Activated naive CD4-positive, alpha-beta T cell (primary cell): ENCODE measurements around the gene EFNB1.

Experiments used
- DNase-seq, 4 experiments: peaks; one replicate each; lab custom pipeline; 2025; lab: John Stamatoyannopoulos, UW

EFNB1 gene

GRCh38 chrX:68827848-68828624 is 785 bp upstream of the EFNB1 start:
- peak; percentile 38 to 75 (median 64) for DNase-seq

- no peak for DNase-seq
Measured at GRCh38 chrX:68829582-68830418, 979 bp downstream of the EFNB1 start.

DNA sequence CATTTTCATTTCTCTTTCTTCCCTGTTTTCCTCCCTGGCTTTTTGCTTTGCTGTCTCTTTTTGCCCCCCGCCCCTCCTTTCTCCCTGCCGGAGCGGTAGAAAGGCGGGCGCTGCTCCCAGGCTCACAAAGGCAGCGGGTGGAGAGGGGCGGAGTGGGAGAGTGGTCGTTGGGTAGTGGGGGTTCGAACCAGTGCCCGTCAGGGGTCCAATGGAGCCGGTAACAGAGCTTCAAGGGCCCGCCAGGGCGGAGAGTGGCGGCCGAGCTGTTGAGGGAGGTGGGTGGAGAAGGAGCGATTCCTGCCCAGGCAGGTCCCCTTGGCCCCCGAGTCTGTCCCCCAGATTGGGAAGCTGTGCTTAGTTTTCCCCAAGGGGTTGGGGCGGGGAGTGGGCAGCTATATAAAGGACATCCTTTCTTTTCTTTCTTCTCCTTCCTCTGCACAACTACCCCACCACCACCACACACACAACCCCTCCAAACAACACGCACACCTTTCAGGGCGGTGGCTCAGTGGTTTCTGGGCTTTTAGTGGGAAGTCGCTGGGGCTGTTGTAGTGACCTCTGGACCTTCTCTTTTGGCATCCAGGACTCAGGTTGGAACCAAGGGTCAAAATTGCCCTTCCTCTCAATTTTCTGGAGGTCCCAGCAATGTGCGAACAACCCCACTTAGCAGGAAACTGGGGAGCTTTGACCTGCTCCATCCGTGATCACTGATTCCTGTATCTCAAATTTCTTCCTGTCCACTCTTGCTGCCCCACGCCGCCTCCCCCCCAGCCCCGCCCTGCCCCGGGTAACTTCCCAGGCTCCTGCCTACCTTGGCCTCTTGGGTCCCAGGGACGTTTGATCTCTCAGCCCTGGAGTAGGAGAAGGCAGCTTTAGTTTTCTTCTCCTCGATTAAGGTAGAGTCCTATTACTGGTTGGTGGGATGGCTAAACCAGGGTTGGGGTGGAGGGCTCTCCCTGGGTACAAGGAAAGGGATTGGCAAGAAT is 1.9 kb downstream of the EFNB1 start:
- DNase-seq, result no peak

DNA sequence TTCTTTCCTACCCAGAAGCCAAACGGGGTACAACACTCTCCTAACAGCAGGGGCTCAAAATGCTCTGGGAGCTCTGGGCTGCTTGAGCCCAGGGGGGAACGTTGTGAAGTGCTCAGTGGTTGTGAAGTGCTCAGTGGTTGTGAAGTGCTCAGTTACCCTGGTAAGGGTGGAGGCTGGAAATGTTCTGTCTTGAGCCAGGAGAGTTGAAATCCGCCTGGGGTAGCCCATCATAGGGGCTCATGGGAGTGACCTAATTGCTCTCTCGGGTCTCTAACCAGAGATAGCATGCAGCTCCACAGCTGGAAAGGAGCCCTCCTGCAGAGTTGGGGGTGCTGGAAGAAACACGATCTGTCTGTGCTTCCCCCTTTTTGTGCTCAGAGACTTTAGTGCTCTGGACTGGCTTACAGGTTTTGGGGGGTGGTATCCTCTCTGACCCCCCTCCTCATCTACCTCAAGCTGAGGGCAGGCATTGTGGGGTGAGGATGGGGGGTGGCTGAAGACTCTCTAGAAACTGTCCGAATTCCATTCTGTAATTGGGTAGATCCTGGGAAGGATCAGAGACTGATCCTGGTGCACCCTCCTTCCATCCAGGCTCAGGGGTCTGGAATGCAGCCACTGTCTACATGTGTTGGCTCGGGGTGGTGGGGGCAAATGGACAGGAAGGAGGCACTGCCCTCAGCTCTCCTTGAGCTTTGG is 2.7 kb downstream of the EFNB1 start:
- no peak for DNase-seq

DNA sequence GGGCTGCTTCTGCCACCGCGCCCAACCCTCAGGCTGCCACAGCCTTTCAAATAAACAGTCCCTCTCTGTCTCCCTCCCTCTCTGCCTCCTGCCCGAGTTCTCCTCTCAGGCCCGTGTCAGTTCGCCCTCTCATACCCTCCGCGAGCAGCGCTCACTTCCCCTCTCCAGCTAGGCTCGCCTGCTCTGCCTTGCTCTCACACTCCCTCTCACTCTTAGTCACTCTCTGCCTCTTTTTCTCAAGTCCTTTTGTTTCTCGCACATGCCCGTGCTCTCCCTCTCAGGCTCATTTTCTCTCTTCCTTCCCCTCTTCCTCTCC is 3.2 kb downstream of the EFNB1 start:
- peak in 1 of 4 experiments; percentile 0 for DNase-seq

- no peak for DNase-seq
Measured at GRCh38 chrX:68832516-68833447, 4.0 kb downstream of the EFNB1 start.

- DNase-seq, result no peak
Measured at GRCh38 chrX:68833448-68833805, 4.6 kb downstream of the EFNB1 start.

DNA sequence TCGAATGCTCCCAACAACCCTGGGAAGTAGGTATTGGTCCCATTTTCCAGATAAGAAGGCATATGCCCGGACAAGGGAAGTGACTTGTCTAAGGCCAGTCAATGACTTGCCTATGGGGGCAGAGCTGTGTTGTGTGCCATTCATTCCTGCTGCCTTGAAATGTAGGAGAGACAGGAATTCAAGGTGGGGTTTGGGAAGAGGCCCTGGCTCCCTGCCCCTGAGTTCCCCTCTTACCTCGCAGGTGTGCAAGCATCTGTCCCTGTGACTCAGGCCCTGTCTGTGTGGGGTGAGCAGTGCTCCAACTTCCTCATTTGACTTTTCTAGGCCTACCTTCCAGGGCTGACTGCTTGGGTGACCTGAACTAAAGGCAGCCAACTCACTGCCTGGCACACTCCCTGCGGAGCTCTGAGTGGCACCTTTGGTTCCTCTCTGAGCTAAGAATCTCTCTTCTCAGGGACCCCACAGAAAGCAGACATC is 5.1 kb downstream of the EFNB1 start:
- no peak for DNase-seq

- no peak for DNase-seq
Measured at GRCh38 chrX:68834371-68835103, 5.7 kb downstream of the EFNB1 start.

DNA sequence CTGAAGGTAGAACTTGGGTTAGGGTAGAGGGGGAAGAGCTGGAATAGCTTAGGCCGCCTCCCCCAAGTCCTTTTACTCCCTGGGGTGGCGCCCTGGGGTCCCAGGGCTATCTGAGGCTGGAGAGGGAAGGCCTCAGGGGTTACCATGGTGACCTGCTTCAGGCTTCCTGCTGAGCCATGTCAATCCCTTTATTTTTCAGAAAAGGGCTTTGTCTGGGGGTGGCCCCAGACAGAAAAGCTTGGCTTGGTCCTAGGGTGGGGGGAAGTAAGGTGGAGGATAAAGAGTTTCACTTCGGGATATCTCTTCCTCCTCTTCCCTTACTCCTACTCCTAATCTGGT is 6.3 kb downstream of the EFNB1 start:
- no peak for DNase-seq

GRCh38 chrX:68835468-68835867 is 6.6 kb downstream of the EFNB1 start:
- no peak for DNase-seq

DNA sequence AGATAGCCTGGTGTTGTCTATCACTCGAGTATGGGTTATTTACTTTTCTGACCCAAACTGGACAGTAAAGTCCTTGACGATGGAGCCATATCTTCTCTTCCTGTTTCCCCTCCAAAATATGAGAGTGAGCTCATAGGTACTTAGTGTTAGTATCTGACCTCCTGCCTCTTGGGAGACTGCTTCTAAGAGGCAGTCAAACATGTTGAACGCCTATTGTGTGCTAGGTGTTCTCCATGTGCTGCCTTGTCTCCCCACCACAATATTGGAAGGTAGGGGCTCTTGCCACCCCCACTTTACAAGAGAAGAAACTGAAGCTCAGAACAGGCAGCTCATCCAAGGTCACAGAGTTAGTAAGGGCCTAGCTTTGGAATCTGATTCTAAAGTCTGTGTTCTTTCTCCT is 8.3 kb downstream of the EFNB1 start:
- no peak for DNase-seq

DNA sequence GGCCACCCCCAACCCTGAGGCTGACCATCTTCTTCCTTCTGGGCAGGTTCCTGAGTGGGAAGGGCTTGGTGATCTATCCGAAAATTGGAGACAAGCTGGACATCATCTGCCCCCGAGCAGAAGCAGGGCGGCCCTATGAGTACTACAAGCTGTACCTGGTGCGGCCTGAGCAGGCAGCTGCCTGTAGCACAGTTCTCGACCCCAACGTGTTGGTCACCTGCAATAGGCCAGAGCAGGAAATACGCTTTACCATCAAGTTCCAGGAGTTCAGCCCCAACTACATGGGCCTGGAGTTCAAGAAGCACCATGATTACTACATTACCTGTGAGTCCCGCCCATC is 9.7 kb downstream of the EFNB1 start:
- no peak for DNase-seq

DNA sequence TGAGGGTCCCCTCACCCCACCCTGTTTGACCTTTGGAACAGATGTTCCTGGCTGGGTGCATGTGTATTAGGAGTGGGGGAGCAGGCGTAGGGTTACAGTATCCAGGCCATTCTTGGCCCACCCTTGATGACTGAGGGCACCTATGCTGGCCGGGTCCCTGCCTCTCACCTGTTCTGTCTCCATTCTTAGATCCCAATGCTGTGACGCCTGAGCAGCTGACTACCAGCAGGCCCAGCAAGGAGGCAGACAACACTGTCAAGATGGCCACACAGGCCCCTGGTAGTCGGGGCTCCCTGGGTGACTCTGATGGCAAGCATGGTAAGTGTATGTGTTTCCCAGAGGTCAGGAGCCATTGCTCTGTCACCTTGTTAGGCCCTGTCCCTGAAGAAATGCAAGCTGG is 10.9 kb downstream of the EFNB1 start:
- no peak for DNase-seq

DNA sequence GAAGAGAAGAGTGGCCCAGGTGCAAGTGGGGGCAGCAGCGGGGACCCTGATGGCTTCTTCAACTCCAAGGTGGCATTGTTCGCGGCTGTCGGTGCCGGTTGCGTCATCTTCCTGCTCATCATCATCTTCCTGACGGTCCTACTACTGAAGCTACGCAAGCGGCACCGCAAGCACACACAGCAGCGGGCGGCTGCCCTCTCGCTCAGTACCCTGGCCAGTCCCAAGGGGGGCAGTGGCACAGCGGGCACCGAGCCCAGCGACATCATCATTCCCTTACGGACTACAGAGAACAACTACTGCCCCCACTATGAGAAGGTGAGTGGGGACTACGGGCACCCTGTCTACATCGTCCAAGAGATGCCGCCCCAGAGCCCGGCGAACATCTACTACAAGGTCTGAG is 11.4 kb downstream of the EFNB1 start:
- DNase-seq, result no peak

- no peak for DNase-seq
Measured at GRCh38 chrX:68841251-68842049, 12.6 kb downstream of the EFNB1 start.

- DNase-seq, result no peak
Measured at GRCh38 chrX:68842351-68842750, 13.5 kb downstream of the EFNB1 start.

- no peak for DNase-seq
Measured at GRCh38 chrX:68842781-68843581, 14.2 kb downstream of the EFNB1 start.
